ENCODE measurements around the gene WFDC1. TPM values are rescaled to one million over a fixed set of nuclear protein-coding genes. Genes with fewer than 3 reads are reported as not detected.
"Not testable (repeated sequence)": the region's sequence is repeated elsewhere in the genome, so short reads cannot be mapped to it uniquely, and the experiment has no call there.

Gene WFDC1
- total RNA-seq, 1 donor from 2014 or later, result not detected

- intact Hi-C loops (cut with micrococcal nuclease), result no loop called here
These were observed 47.0 kb downstream of the WFDC1 start for GRCh38 chr16:84341528-84342295.

GRCh38 chr16:84343800-84344199 lies 49.1 kb downstream of the WFDC1 start:
- intact Hi-C loops (cut with micrococcal nuclease); H3K4me3 Mint-ChIP-seq; H3K27me3 Mint-ChIP-seq (ENCODE audit: insufficient read depth); H3K27ac Mint-ChIP-seq; H3K36me3 Mint-ChIP-seq (ENCODE audit: low read depth); H3K9me3 Mint-ChIP-seq; H3K4me1 Mint-ChIP-seq (ENCODE audit: low read depth); DNase-seq (ENCODE audit: low spot score): not testable (repeated sequence)

More at GRCh38 chr16:84341528-84342295, 47.0 kb downstream of the WFDC1 start:
- Mint-ChIP-seq H3K27me3 (ENCODE audit: insufficient read depth) (no peaks in the 10 kb centered on the region), H3K27ac (no peak overlapping the region), H3K4me3 (no peak overlapping the region), H3K9me3 (peaks cover 3% of the 10 kb centered on the region), H3K4me1 (ENCODE audit: low read depth) (no peaks in the 10 kb centered on the region), H3K36me3 (ENCODE audit: low read depth) (no peaks in the 10 kb centered on the region)
- no peak for DNase-seq (ENCODE audit: low spot score)

GRCh38 chr16:84344781-84345180 lies 50.1 kb downstream of the WFDC1 start:
- no peaks in the 10 kb centered on the region for H3K36me3 Mint-ChIP-seq (ENCODE audit: low read depth)
- DNase-seq (ENCODE audit: low spot score), result no peak
- no peaks in the 10 kb centered on the region for H3K9me3 Mint-ChIP-seq
- H3K4me1 Mint-ChIP-seq (ENCODE audit: low read depth), result no peaks in the 10 kb centered on the region
- no peaks in the 10 kb centered on the region for H3K27me3 Mint-ChIP-seq (ENCODE audit: insufficient read depth)
- H3K4me3 Mint-ChIP-seq, result no peak overlapping the region
- intact Hi-C loops (cut with micrococcal nuclease), result no loop called here
- no peak overlapping the region for H3K27ac Mint-ChIP-seq

GRCh38 chr16:84347161-84347560 lies 52.5 kb downstream of the WFDC1 start:
- H3K27me3 Mint-ChIP-seq (ENCODE audit: insufficient read depth), result no peaks in the 10 kb centered on the region
- H3K9me3 Mint-ChIP-seq, result no peaks in the 10 kb centered on the region
- H3K4me1 Mint-ChIP-seq (ENCODE audit: low read depth), result no peaks in the 10 kb centered on the region
- H3K4me3 Mint-ChIP-seq, result no peak overlapping the region
- H3K36me3 Mint-ChIP-seq (ENCODE audit: low read depth), result no peaks in the 10 kb centered on the region
- intact Hi-C loops (cut with micrococcal nuclease), result no loop called here
- no peak overlapping the region for H3K27ac Mint-ChIP-seq
- DNase-seq (ENCODE audit: low spot score), result no peak

- no peak for DNase-seq (ENCODE audit: low spot score)
- Mint-ChIP-seq H3K9me3 (no peaks in the 10 kb centered on the region), H3K27ac (no peak overlapping the region), H3K4me1 (ENCODE audit: low read depth) (no peaks in the 10 kb centered on the region), H3K36me3 (ENCODE audit: low read depth) (no peaks in the 10 kb centered on the region), H3K27me3 (ENCODE audit: insufficient read depth) (no peaks in the 10 kb centered on the region), H3K4me3 (no peak overlapping the region)
- intact Hi-C loops (cut with micrococcal nuclease), result no loop called here
These were observed 53.8 kb downstream of the WFDC1 start for GRCh38 chr16:84348386-84348888.

- H3K36me3 Mint-ChIP-seq (ENCODE audit: low read depth), result no peaks in the 10 kb centered on the region
- DNase-seq (ENCODE audit: low spot score), result no peak
- intact Hi-C loops (cut with micrococcal nuclease), result no loop called here
- H3K27me3 Mint-ChIP-seq (ENCODE audit: insufficient read depth), result no peaks in the 10 kb centered on the region
- no peaks in the 10 kb centered on the region for H3K9me3 Mint-ChIP-seq
- H3K4me1 Mint-ChIP-seq (ENCODE audit: low read depth), result no peaks in the 10 kb centered on the region
- H3K27ac Mint-ChIP-seq, result no peak overlapping the region
- no peak overlapping the region for H3K4me3 Mint-ChIP-seq
These were observed 55.4 kb downstream of the WFDC1 start for GRCh38 chr16:84349862-84350684.

GRCh38 chr16:84350685-84351400 lies 56.2 kb downstream of the WFDC1 start:
- Mint-ChIP-seq H3K9me3 (no peaks in the 10 kb centered on the region), H3K4me1 (ENCODE audit: low read depth) (no peaks in the 10 kb centered on the region), H3K27me3 (ENCODE audit: insufficient read depth) (no peaks in the 10 kb centered on the region), H3K4me3 (no peak overlapping the region), H3K27ac (no peak overlapping the region), H3K36me3 (ENCODE audit: low read depth) (no peaks in the 10 kb centered on the region)
- intact Hi-C loops (cut with micrococcal nuclease), result no loop called here
- no peak for DNase-seq (ENCODE audit: low spot score)

GRCh38 chr16:84351630-84352029 lies 57.0 kb downstream of the WFDC1 start:
- DNase-seq (ENCODE audit: low spot score), result no peak
- H3K4me1 Mint-ChIP-seq (ENCODE audit: low read depth), result peaks cover under 1% of the 10 kb centered on the region
- intact Hi-C loops (cut with micrococcal nuclease), result no loop called here
- H3K27ac Mint-ChIP-seq, result no peak overlapping the region
- no peaks in the 10 kb centered on the region for H3K27me3 Mint-ChIP-seq (ENCODE audit: insufficient read depth)
- no peaks in the 10 kb centered on the region for H3K36me3 Mint-ChIP-seq (ENCODE audit: low read depth)
- H3K9me3 Mint-ChIP-seq, result no peaks in the 10 kb centered on the region
- H3K4me3 Mint-ChIP-seq, result no peak overlapping the region

- Mint-ChIP-seq H3K4me1 (ENCODE audit: low read depth) (peaks cover 13% of the 10 kb centered on the region), H3K9me3 (no peaks in the 10 kb centered on the region), H3K36me3 (ENCODE audit: low read depth) (no peaks in the 10 kb centered on the region), H3K4me3 (no peak overlapping the region), H3K27me3 (ENCODE audit: insufficient read depth) (no peaks in the 10 kb centered on the region), H3K27ac (no peak overlapping the region)
- intact Hi-C loops (cut with micrococcal nuclease), result no loop called here
- DNase-seq (ENCODE audit: low spot score), result no peak
These were observed 59.6 kb downstream of the WFDC1 start for GRCh38 chr16:84354306-84354705.

- Mint-ChIP-seq H3K4me1 (ENCODE audit: low read depth) (peaks cover 20% of the 10 kb centered on the region), H3K9me3 (no peaks in the 10 kb centered on the region), H3K4me3 (no peak overlapping the region), H3K27me3 (ENCODE audit: insufficient read depth) (no peaks in the 10 kb centered on the region), H3K36me3 (ENCODE audit: low read depth) (no peaks in the 10 kb centered on the region), H3K27ac (no peak overlapping the region)
- intact Hi-C loops (cut with micrococcal nuclease), result no loop called here
- no peak for DNase-seq (ENCODE audit: low spot score)
These were observed 60.5 kb downstream of the WFDC1 start for GRCh38 chr16:84355149-84355548.

GRCh38 chr16:84356176-84356575 lies 61.5 kb downstream of the WFDC1 start:
- no peak for DNase-seq (ENCODE audit: low spot score)
- Mint-ChIP-seq H3K4me3 (no peak overlapping the region), H3K27ac (no peak overlapping the region), H3K36me3 (ENCODE audit: low read depth) (no peaks in the 10 kb centered on the region), H3K27me3 (ENCODE audit: insufficient read depth) (no peaks in the 10 kb centered on the region), H3K9me3 (no peaks in the 10 kb centered on the region), H3K4me1 (ENCODE audit: low read depth) (peaks cover 31% of the 10 kb centered on the region)
- intact Hi-C loops (cut with micrococcal nuclease), result no loop called here

- Mint-ChIP-seq H3K27ac (no peak overlapping the region), H3K27me3 (ENCODE audit: insufficient read depth) (no peaks in the 10 kb centered on the region), H3K9me3 (no peaks in the 10 kb centered on the region), H3K4me3 (no peak overlapping the region), H3K4me1 (ENCODE audit: low read depth) (peaks cover 31% of the 10 kb centered on the region), H3K36me3 (ENCODE audit: low read depth) (no peaks in the 10 kb centered on the region)
- intact Hi-C loops (cut with micrococcal nuclease), result no loop called here
- DNase-seq (ENCODE audit: low spot score), result no peak
These were observed 62.0 kb downstream of the WFDC1 start for GRCh38 chr16:84356591-84357116.
